HPDE6-E6E7 (cell line): Measurements from ENCODE around the gene TRPM5.

ENCODE experiments used
- DNase-seq: peaks from one replicate; pipeline ENCODE4 v3.0.0; 2011; ENCODE audit warnings: missing footprints; ENCODE audit errors: extremely low spot score

The TRPM5 gene

DNA sequence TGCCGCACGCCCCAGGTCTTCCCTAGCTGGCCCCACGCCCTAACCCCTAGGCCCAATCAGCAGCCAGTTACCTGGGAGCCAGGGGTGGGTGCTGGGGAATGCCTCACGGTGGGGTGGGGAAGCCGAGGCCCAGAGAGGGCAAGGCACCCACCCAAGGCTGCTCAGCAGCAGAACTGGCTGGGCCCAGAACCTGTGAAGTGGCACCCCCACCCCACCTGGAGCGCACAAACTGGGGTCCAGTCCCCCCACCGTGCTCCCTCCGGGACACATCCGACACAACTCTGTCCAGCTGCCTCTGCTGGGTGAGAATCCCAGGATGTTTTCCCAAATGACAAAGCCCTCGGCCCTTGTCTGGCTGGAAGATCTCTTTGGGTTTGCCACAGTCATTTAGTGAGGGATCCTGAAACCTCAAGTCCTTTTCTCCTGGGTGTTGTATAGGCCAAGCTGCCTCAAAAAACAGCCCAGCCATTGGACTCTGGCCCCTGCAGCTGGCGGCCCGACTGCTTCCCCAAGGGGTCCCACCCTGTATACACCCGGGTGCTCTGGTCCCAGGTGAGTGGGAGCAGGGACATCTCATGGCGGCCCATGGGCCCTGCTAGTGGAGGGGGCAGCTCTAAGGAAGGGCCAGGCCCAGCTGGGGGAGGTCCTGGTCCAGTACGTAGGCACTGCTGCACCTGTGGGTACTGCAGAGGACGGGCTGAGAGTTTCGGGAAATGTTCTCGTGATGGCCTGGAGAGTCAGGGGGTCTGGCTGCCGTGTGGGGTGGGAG is 22.9 kb downstream of the TRPM5 start:
- DNase-seq = no peak

DNA sequence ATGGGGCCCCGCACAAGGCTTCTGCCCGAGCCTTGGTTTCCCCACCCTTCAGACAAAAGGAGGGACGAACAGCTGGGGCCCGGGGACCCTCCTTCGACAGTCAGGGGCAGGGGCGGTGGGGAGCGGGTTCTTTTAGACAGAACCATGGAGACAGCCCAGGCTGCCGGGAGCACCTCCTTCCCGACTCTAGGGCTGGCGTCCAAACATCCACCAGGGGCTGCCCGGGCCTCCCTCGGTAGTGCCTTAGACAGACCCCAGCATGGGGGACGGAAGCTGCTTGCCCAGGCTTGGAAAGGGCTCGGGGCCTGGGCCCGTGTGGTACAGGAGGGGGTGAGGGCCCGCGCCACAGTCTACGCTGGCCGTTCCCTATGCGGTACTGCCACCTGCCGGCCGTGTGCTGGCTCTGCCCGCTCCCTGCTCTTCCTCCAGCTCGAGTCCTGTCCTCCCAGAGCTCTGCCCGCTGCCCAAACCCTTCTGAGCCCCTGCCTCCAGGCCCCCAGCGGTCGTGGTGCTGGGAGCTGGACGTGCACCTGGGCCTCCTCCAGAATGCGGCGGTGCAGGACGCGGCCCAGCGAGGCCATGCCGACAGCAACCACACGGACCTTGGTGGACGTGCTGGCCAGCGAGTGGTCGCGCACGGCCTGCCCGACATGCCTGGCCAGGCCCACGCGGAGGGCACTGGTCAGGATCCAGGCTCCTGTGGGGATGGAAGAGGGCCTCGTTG is 23.6 kb downstream of the TRPM5 start:
- peak; percentile 65 for DNase-seq

DNA sequence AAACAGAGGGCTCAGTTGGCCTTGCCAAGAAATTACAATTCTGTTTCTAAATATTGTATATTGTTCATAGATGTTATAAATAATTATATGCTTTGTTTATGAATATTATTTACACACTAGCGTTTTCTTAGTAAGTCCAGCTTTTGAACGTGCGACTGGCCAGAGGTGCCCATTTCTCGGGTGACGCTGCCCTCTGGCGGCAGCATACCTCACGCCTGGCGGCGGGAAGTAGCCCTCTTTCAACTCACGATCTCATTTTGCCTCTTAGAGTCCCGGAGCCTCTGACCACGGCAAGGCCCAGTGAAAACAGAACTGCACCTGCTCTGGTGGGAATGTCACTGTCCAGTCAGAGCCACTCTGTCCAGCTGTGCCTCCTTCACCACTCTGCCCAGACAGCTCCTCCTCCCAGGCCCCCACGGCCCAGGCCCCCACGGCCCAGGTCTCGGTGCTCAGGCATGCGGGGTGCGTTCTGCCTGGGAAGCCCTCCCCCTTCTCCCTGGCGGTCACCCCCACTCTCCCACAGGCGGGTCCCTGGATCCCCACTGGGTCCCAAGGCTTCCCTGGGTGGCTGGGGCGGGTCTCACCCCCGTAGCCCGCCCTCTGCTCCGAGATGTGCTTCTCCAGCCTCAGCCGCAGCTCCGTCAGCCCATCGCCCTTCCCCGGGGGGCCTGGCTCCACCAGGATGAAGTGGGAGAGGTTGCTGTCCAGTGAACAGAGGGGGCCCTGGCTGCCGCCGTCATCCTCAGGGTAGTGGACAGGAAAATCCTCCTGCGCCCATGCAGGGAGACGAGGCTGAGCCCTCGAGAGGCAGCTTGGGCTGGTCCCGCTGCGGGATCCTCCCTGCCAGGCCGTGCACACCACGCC is 24.4 kb downstream of the TRPM5 start:
- DNase-seq = peak; percentile 69

DNA sequence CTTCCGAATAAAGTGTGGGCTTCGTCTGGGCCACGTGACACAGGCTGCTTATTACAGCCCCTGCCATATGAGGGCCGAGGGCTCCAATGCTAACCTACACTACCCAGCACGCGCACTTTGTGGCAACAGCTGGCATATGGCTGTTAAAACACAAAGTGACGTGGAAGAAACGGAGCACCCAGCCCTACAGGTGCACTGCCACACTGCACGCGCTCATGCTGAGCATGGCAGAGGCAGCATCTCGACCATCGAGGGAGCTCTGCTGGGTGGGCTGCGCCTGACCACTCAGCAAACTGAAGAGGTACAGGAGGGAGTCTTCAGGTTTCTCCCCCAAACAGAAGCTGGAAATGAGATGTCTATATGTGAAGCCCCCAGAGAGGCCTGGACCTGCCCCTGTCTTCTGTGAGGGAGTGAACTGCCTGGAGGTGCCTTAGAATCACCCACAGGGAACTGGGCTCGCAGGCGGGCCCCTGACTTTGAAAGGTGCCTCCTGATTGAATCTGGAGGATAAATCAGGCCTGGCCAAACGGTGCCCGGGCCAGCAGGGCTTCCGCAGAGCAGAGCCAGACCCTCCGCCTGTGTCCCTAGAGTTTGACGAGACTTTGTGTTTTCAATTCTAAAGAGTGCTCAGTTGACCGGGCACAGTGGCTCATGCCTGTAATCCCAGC is 25.5 kb downstream of the TRPM5 start:
- no peak for DNase-seq

DNA sequence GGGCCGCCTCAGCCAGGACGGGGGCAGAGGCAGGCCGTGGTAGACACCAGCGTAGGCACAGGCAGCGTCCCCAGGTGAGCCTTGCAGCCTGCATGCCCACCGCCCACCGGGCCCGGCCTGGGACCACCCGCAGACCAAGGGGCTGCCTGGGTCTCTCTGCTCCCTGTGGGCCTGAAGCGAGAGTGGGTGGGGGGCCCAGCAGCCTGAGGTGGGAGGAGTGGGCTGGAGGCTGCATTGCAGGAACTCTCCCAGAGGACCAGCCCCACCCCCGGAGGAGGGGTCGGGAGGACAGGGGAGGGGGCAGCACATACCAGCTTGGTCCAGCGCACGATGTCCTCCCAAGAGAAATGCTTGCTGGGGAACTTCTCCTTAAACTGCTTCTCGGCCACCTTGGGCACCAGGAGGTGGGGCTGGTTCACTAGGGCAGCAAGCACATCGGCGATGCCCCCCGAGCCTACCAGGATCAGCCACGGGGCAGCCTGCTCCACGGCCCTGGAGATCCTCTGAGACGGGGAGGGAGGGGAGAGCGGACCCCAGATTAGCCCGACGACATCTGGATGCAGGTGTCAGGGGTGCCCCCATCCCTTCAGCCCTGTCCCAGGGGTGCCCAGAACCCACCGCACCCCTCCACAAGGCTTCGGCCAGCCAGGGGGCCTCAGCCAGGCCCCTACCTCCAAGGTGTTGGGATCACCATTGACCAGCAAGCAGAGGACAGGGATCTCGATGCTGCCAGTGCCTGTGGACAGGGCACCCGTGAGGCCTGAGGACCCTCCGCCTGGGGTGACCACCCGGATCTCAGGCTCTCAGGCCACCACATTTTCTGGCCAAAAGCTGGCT is 26.2 kb downstream of the TRPM5 start:
- DNase-seq = no peak

DNA sequence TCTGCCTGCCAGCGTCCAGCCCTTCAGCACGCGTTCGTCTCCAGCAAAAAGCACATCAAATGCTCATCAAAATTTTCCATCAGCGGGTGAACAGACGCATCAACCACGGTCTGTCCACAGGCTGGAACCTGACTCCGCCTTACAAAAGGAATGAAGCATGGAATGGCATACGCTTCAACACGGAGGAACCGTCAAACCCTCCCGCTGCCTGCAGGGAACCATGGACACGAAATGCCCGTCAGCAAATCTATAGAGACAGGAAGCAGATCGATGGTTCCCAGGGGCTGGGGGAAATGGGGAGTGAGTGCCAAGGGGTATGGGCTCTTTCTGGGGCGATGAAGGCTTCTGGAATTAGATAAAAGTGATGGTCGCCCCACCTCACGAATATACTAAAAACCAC is 27.5 kb downstream of the TRPM5 start:
- no peak for DNase-seq

DNA sequence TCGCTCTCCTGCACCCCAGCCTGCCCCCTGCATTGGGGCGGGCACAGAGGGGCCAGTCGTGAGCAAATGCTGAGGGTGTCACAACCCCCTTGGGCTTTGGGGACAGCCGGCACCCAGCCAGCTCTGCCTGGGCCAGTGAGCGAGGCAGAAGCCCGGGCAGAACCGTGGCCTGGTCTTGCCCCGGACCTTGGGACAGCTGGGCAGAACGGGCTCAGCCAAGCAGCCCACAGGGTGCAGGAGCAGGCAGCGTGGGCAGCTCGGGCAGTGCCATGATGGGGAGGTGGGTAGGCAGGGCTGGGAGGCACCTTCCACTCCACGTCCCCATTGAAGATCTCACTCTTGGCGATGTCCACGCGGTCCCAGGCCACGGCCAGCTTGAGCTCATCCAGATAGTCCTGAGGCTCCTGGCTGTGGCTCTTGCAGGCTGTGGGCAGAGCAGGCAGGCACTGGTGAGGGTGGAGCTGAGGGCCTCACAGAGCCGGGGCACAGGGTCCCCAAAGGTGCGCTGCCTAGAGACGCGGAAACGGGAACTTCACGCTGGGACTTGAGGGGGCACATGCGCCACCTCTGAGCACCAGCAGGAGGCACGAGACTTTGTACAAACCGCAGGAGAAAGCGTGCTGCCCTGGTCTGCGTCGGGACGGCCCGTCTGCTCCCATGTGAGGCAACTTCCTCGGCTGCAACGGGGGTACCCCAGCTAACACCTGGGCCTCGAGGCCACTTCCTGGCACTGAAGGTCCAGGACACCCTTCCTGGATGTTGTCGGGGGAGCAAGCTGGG is 28.5 kb downstream of the TRPM5 start:
- DNase-seq = no peak

DNA sequence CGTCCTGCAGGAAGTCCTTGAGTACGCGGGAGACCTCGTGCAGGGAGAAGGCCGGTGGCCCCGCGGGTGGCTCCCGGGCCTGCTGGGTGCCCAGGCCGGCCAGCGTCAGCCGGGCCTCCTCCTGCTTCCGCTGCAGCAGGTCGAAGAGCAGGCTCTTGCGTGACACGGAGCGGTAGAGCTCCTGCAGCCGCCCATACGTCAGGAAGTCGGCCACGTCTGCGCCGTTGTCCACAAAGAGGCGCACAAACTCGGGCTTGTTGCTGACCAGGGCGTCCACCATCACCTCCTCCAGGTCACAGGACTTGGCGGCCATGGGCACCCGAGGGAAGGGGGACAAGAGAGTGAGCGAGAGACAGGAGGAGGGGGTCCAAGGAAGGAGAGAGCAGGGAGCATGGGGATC is 29.1 kb downstream of the TRPM5 start:
- DNase-seq = no peak

DNA sequence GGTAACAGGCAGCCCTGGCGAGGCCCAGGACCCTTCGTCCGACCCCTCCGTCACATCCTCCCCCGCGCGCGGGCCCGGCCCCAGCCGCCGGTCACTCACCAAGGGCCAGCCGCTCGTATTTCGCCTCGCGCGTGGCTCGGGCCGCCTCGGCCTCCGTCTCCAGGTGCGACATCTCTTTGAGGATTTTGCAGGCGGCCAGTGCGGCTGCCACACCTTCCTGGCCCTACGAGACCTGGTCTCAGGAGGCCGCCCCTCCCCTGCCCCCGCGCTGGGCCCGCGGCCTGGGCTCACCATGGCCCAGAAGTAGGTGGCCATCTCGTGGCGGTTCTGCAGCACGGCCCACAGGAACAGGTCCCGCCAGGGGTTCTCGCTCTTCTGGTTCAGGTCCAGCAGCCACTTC is 29.7 kb downstream of the TRPM5 start:
- DNase-seq = no peak

DNA sequence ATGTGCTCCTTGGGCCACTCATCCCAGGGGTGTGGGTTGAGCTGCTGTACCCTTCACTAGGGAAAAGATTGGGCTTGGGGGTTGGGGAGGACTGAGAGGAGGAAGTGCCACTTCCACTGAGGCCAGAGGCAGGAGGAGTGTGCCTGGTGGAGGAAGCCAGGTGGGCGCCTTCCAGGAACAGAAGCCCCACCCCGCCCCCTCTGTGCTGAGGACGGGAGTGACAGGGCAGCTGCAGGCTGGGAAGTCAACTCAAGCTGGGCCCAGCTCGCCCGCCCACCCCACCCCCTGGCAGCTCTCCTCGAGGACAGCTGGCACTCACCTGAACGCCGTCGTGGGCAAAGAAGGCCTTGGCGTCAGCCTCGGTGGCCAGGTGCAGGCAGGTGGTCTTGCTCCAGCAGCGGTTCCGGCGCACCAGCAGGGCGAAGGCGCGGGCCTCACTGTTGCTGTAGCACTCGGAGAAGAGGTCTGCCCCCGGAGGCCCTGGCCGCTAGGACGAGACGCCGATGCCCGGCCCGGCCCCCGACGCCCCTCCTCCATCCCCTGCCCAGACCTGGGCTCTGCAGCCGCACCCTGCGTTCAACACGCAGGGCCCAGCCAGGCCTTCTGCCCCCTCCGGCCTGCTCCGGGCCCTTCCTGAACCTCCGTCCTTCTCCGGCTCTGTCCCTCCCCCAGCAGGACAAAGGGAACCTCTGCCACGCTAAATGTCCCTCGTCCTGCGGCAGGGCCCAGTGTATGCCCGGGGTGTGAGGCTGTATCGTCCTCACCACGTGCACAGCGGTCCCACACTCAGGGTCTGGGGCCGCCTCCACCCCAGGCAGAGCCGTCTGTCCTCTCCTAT is 30.4 kb downstream of the TRPM5 start:
- no peak for DNase-seq

DNA sequence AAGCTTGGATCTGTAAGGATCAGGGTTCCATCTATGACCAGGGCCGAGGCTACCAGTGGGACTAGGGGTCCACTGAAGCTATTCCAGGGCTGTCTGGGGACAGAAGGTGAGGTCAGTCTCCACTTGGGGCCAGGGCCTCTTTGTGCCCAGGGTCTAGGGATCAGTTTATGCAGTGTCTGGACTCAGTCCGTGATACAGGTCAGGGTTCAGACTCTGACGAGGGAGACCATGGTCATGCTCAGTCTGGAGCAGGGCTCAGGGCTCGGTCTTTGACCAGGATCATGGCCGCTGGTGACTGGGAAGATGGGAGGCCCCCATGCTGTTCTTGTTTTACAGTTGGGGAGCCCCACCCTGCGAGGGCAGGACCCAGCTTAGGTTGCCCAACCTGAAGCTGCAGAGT is 32.0 kb downstream of the TRPM5 start:
- no peak for DNase-seq

DNA sequence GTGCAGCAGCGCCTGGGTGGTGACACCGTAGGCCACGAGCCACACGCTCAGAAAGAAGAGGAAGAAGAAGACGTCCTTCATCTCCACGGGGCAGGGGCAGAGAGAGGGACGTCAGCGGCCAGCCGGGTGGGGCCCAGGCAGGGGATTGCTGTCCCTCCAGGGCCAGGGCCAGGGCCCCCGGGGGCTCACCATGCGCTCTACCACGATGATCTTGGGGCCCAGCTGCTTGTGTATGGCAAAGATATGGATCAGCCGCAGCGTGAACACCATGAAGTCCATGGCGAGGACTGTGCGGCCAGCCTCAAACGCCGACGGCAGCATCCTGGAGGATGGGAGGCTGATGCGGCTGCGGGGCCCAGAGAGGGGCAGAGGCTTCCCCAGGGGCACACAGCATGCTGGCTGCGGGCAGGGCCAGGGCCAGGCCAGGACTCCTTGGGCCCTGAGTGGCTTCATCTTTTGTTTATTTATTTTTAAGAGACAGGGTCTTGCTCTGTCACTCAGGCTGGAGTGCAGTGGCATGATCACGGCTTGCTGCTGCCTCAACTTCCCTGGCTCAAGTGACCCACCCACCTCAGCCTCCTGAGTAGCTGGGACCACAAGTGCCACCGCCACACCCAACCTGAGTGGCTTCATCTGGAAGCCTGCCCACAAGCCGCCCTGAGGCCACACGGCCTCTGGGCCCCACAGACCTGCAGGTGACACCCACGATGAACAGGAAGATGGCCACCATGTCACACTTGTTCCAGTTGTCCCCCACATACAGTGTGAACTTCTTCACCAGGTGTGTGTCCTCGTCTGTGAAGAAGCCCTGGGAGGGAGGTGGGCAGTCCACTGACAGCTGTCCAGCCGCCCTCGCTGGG is 32.6 kb downstream of the TRPM5 start:
- no peak for DNase-seq

DNA sequence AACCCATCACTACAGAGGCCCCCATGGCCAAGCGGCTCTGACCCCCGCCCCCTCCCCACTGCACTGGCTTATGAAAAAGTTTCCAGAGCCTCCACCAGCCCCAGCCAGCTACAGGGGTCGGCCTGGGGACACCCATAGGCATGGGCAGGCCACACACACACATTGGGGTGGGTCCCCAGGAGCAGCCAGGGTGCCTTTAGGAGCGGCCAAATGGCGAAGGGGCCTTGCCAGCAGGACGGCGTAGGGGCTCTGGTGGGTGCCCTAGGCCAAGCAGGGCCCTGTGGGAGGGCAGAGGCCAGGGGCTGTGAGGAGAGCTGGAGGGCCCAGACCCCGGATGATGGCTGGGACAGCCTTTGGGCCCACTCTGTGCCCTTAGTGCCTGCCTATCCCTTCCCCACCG is 33.7 kb downstream of the TRPM5 start:
- no peak for DNase-seq

DNA sequence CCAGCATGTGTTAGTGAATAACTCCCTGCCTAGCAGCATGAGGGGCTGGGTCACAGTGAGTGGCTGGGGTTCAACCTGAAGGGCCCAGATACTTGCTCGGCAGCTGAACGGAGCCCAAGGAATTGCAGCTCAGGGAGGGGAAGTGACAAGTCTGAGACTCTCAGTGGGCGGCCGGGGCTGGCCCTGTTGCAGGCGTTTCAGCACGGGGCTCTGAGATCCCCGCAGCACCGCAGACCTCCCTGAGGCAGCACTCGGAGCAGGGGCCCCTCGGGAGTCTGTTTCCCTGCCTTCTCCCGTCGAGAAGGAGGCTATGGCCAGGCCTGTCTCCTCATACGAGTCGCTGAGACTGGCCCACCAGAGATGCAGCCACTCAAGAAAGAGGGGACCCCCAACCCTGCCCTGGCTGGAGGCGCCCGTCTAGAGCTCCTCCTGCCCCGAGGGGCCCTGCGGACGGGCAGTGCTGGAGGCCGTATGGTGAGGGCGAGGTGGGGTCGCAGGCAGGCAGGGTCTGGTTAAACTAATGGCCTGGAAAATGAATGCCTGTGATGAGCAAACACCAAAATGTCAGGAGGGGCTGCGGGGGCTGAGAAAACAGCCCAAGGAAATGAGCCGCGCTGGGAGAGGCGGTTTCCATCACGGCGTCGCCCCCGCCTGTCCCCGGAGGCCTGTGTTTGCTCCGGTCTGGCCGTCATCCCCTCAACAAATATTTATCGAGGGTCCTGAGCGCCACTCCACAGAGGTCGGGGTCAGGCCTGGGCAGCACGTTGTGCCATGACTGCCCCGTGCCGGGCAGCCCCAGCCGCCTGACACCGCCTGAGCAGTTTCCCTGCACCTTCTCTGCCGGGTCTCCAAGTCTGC is 34.5 kb downstream of the TRPM5 start:
- DNase-seq = no peak

DNA sequence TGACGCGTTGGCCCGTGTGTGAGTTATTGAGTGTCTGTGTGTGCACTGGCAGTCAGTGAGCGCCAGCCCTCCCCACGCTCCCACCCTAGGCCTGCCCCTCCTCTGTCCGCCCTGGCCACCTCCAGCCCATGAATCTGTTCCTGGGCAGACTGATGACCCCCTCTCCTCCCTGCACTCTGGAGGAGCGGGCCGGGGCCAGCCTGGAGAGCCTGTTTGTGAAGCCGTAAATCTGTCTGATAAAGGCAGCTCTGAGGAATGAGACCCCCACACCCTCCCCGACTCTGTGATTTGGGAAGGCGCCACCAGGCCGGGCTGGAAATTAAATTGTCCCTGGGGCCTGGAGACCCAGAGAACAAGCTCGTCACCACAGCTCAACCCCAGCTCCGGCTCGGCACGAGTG is 35.2 kb downstream of the TRPM5 start:
- DNase-seq = no peak

DNA sequence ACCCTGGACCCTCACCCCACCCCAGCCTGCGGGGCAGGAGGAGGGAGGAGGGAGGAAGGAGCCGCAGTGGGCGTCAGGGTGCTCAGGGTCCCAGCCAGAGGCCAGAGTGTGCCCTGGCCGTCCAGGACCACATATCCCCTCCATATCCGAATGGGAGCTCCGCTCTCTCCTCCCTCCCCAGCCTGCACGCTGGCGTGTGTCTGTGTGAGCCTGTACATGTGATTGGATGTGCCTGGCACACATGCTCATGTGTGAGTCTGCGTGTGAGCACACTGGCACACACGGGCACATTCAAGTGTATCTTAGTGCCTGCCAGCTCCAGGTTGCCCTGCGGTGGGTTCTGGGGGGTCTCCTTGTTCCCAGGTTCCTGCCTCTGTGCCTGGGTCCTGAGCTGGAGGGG is 35.6 kb downstream of the TRPM5 start:
- no peak for DNase-seq

DNA sequence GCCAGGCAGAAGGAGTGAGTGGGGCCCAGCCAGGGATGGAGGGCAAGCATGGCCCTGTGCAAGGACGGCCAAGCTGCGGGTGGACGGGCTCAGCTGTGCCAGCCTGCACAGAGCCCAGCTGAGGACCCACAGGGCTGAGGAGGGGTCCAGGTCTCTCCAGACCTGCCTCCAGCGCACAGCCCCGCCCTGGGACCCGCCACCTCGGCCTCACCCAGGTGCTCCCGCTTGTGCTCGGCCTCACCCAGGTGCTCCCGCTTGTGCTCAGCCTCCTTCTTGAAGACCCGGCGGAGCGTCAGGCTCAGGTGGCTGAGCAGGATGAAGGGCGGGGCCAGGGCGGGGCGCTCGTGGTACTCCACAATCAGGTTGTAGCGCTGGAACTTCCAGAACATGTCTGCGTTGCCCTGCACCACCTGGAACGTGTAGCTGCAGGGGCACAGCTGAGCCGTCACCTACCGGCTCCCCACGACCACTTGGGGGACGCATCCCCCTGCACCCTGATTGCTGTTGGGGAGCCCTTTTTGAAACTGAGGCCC is 37.4 kb downstream of the TRPM5 start:
- DNase-seq = no peak
